ENCODE data around the gene DST.

DST gene

DNA sequence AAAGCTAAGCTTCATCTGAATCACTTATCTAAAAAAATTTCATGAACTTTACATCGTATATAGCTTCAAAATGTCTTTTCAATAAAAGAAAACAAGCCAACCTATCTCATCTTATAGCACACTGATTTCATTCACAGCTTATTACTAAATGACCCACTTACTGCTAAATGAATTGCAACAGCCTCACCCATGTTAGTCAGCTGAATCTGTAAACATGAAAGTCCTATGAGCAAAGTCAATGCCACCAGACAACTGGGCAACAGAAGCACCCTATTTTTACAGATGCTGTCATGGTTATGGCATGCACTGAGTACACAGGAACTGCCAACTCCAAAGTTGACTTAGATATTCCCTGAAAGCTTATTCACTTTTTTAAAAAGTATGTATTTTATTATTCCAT is 41.2 kb upstream of the DST start:
- DNase-seq (ENCODE audit: low read depth) = no peak
- in situ Hi-C loops (cut with HindIII; ENCODE audit: low sequenced_read_pairs) = no loop called here
- TF ChIP-seq, protein P1, sequence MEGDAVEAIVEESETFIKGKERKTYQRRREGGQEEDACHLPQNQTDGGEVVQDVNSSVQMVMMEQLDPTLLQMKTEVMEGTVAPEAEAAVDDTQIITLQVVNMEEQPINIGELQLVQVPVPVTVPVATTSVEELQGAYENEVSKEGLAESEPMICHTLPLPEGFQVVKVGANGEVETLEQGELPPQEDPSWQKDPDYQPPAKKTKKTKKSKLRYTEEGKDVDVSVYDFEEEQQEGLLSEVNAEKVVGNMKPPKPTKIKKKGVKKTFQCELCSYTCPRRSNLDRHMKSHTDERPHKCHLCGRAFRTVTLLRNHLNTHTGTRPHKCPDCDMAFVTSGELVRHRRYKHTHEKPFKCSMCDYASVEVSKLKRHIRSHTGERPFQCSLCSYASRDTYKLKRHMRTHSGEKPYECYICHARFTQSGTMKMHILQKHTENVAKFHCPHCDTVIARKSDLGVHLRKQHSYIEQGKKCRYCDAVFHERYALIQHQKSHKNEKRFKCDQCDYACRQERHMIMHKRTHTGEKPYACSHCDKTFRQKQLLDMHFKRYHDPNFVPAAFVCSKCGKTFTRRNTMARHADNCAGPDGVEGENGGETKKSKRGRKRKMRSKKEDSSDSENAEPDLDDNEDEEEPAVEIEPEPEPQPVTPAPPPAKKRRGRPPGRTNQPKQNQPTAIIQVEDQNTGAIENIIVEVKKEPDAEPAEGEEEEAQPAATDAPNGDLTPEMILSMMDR (IDR thresholded peaks at IDR 0.05; ENCODE audit: low read depth, low read length, missing control alignments) = no peak
- H3K4me3 ChIP-seq (ENCODE audit: low read depth, low read length) = no peak overlapping the region

GRCh38 chr6:56682635-56683034 is 39.9 kb upstream of the DST start:
- in situ Hi-C loops (cut with HindIII; ENCODE audit: low sequenced_read_pairs) = no loop called here
- H3K4me3 ChIP-seq (ENCODE audit: low read depth, low read length) = no peak overlapping the region
- TF ChIP-seq, protein P1 (IDR thresholded peaks at IDR 0.05; ENCODE audit: low read depth, low read length, missing control alignments) = no peak
- DNase-seq (ENCODE audit: low read depth) = no peak

GRCh38 chr6:56677559-56677958 is 34.9 kb upstream of the DST start:
- in situ Hi-C loops (cut with HindIII; ENCODE audit: low sequenced_read_pairs) = no loop called here
- DNase-seq (ENCODE audit: low read depth) = no peak

GRCh38 chr6:56671651-56672461 is 29.2 kb upstream of the DST start:
- TF ChIP-seq, protein P1 (IDR thresholded peaks at IDR 0.05; ENCODE audit: low read depth, low read length, missing control alignments) = no peak
- in situ Hi-C loops (cut with HindIII; ENCODE audit: low sequenced_read_pairs) = no loop called here
- no peak overlapping the region for H3K4me3 ChIP-seq (ENCODE audit: low read depth, low read length)
- no peak for DNase-seq (ENCODE audit: low read depth)

More at GRCh38 chr6:56677559-56677958, 34.9 kb upstream of the DST start:
- TF ChIP-seq, protein P1 (IDR thresholded peaks at IDR 0.05; ENCODE audit: low read depth, low read length, missing control alignments) = no peak
- H3K4me3 ChIP-seq (ENCODE audit: low read depth, low read length) = no peak overlapping the region

DNA sequence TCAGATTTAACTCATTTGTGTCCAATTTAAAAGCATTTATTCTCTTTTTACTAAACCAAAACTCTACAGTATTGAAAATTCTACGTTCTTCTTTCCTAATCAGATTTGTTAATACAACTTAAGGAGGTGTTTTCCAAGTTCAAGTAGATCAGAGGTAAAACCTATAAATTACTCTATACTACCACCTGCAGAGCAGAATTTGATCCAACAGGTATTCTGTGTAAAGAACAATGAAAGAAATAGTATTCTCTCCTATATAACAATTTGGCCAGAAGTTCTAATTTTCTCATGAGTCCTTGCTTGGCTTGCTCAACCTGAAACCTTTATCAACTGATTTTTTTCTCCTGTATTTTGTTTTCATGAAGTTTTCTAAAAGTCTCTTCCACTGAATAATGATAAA is 28.5 kb upstream of the DST start:
- in situ Hi-C loops (cut with HindIII; ENCODE audit: low sequenced_read_pairs) = no loop called here
- TF ChIP-seq, protein P1 (IDR thresholded peaks at IDR 0.05; ENCODE audit: low read depth, low read length, missing control alignments) = no peak
- no peak for DNase-seq (ENCODE audit: low read depth)
- H3K4me3 ChIP-seq (ENCODE audit: low read depth, low read length) = no peak overlapping the region

GRCh38 chr6:56669041-56669440 is 26.4 kb upstream of the DST start:
- TF ChIP-seq, protein P1 (IDR thresholded peaks at IDR 0.05; ENCODE audit: low read depth, low read length, missing control alignments) = no peak
- H3K4me3 ChIP-seq (ENCODE audit: low read depth, low read length) = no peak overlapping the region
- in situ Hi-C loops (cut with HindIII; ENCODE audit: low sequenced_read_pairs) = no loop called here
- DNase-seq (ENCODE audit: low read depth) = no peak

Data from astrocyte of the cerebellum (primary cell).